ENCODE results near the gene SCUBE1. TPM values are rescaled to one million over a fixed set of nuclear protein-coding genes. Genes with fewer than 3 reads are reported as not detected.
"Not testable (repeated sequence)": the region's sequence is repeated elsewhere in the genome, so short reads cannot be mapped to it uniquely, and the experiment has no call there.

Gene SCUBE1
- total RNA-seq, 1 donor from 2014 or later: 0.14 TPM

DNA sequence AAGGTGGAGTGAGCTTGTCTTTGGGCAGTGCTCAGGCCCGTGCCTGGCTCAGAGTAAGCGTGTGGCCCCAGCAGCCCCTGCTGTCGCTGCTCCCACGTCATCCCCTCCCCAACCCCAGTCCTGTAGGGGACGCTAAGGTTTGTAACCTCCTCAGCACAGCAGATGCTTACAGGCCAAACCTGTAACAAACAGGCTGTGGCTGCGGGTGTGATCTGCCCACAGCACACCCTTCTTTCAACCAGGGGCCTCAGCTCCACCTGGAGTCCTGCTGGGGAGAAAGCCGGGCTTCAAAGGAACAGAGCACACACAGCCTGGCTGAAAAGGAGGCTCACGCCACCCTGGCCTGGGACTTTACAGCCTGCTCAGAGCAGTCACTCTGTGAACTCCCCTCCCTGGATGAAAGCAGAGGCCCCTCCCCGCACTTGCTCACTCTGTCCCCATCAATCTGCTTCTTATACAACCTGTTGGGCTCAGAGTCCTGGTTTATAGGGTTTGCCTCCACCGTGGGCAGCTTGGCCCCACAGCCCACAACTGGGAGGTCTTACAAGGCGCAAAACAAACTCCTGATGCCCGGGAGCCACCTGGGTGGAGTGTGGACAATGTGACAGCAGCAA, 54.3 kb downstream of the SCUBE1 start:
- no peak for DNase-seq
- intact Hi-C loops (cut with micrococcal nuclease): no loop called here
- H3K27ac ChIP-seq (replicated peaks): peak overlapping the region; percentile 49
- peaks cover 23% of the 10 kb centered on the region for H3K27me3 ChIP-seq (ENCODE audit: low read depth)
- no peaks in the 10 kb centered on the region for H3K36me3 ChIP-seq
- TF ChIP-seq, protein P1, sequence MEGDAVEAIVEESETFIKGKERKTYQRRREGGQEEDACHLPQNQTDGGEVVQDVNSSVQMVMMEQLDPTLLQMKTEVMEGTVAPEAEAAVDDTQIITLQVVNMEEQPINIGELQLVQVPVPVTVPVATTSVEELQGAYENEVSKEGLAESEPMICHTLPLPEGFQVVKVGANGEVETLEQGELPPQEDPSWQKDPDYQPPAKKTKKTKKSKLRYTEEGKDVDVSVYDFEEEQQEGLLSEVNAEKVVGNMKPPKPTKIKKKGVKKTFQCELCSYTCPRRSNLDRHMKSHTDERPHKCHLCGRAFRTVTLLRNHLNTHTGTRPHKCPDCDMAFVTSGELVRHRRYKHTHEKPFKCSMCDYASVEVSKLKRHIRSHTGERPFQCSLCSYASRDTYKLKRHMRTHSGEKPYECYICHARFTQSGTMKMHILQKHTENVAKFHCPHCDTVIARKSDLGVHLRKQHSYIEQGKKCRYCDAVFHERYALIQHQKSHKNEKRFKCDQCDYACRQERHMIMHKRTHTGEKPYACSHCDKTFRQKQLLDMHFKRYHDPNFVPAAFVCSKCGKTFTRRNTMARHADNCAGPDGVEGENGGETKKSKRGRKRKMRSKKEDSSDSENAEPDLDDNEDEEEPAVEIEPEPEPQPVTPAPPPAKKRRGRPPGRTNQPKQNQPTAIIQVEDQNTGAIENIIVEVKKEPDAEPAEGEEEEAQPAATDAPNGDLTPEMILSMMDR (IDR thresholded peaks at IDR 0.05; ENCODE audit: borderline replicate concordance): no peak
- H3K9me3 ChIP-seq (replicated peaks): no peaks in the 10 kb centered on the region
- H3K4me3 ChIP-seq: peak overlapping the region; percentile 46
- peaks cover 20% of the 10 kb centered on the region for H3K4me1 ChIP-seq

DNA sequence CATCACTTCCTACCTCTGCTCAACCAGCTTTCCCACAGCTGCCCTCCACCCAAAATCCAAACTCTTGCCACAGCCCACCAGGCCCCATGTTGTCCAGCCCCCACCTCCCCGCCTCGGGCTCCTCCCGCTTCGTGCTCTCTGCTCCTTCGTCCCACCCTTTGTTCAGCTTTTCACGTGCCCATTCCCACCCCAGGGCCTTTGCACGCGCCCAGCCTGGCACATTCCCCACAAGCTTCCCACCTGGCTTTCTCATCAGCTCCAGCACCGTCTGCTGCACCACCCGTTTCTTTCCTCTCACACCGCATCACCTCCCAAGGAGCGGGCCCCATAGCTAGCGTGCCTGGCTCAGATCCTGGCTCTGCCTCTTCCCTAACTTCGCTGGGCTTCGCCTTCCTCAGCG, 54.8 kb downstream of the SCUBE1 start:
- no peaks in the 10 kb centered on the region for H3K9me3 ChIP-seq (replicated peaks)
- H3K27ac ChIP-seq (replicated peaks): no peak overlapping the region
- intact Hi-C loops (cut with micrococcal nuclease): no loop called here
- TF ChIP-seq, protein P1 (IDR thresholded peaks at IDR 0.05; ENCODE audit: borderline replicate concordance): no peak
- no peak for DNase-seq
- H3K27me3 ChIP-seq (ENCODE audit: low read depth): peaks cover 26% of the 10 kb centered on the region
- no peaks in the 10 kb centered on the region for H3K36me3 ChIP-seq
- peaks cover 20% of the 10 kb centered on the region for H3K4me1 ChIP-seq
- no peak overlapping the region for H3K4me3 ChIP-seq

DNA sequence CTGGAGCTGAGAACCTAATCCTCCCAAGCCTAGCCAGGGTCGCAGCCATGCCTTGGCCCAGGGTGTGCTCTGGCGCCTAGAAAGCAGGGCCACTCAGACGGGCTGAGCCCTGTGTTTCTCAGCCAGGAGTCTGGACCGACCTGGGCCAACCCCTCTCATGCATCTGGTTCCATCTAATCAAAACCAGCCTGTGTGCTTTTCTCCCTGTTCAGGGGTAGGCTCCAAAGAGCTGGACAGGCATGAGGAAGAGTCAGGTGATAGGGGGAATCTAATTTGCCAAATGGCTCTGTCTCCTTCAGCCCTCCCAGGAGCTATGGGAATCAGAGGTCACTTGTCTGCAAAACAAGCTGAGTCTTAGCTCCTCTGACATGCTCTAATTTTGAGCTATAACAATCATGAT, 55.7 kb downstream of the SCUBE1 start:
- no peaks in the 10 kb centered on the region for H3K36me3 ChIP-seq
- DNase-seq: no peak
- peaks cover 20% of the 10 kb centered on the region for H3K4me1 ChIP-seq
- no peak overlapping the region for H3K27ac ChIP-seq (replicated peaks)
- TF ChIP-seq, protein P1 (IDR thresholded peaks at IDR 0.05; ENCODE audit: borderline replicate concordance): no peak
- no peak overlapping the region for H3K4me3 ChIP-seq
- intact Hi-C loops (cut with micrococcal nuclease): no loop called here
- no peaks in the 10 kb centered on the region for H3K9me3 ChIP-seq (replicated peaks)
- peaks cover 33% of the 10 kb centered on the region for H3K27me3 ChIP-seq (ENCODE audit: low read depth)

DNA sequence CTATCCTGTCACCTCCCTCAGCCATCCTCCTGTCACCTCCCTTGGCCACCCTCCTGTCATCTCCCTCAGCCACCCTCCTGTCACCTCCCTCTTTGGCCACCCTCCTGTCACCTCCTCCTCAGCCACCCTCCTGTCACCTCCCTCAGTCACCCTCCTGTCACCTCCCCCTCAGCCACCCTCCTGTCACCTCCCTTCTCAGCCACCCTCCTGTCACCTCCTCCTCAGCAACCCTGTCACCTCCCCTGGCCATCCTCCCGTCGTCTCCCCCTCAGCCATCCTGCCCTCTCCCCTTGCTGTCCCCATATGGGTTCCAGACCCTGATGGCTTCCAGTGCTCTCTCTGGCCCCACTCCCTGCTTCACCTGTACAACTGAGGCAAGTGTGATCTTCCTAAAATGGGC, 61.8 kb downstream of the SCUBE1 start:
- no peak overlapping the region for H3K27ac ChIP-seq (replicated peaks)
- TF ChIP-seq, protein P1 (IDR thresholded peaks at IDR 0.05; ENCODE audit: borderline replicate concordance): no peak
- no peak overlapping the region for H3K4me3 ChIP-seq
- intact Hi-C loops (cut with micrococcal nuclease): no loop called here
- no peaks in the 10 kb centered on the region for H3K36me3 ChIP-seq
- no peak for DNase-seq
- H3K9me3 ChIP-seq (replicated peaks): no peaks in the 10 kb centered on the region
- peaks cover 47% of the 10 kb centered on the region for H3K27me3 ChIP-seq (ENCODE audit: low read depth)
- no peaks in the 10 kb centered on the region for H3K4me1 ChIP-seq

DNA sequence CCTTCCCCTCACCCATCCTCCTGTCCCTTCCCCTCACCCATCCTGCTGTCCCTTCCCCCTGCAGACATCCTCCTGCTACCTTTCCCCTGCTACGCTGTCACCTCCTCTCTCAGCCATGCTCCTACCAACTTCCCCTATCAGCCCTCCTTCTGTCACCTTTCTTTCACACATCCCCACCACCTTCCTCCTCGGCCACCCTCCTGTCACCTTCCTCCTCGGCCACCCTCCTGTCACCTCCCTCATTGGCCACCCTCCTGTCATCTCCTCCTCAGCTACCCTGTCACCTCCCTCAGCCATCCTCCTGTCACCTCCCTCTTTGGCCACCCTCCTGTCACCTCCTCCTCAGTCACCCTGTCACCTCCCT, 62.7 kb downstream of the SCUBE1 start:
- DNase-seq; intact Hi-C loops (cut with micrococcal nuclease); H3K4me1 ChIP-seq; H3K36me3 ChIP-seq; H3K9me3 ChIP-seq (replicated peaks); H3K4me3 ChIP-seq; H3K27ac ChIP-seq (replicated peaks): not testable (repeated sequence)
- H3K27me3 ChIP-seq (ENCODE audit: low read depth): peaks cover 48% of the 10 kb centered on the region

DNA sequence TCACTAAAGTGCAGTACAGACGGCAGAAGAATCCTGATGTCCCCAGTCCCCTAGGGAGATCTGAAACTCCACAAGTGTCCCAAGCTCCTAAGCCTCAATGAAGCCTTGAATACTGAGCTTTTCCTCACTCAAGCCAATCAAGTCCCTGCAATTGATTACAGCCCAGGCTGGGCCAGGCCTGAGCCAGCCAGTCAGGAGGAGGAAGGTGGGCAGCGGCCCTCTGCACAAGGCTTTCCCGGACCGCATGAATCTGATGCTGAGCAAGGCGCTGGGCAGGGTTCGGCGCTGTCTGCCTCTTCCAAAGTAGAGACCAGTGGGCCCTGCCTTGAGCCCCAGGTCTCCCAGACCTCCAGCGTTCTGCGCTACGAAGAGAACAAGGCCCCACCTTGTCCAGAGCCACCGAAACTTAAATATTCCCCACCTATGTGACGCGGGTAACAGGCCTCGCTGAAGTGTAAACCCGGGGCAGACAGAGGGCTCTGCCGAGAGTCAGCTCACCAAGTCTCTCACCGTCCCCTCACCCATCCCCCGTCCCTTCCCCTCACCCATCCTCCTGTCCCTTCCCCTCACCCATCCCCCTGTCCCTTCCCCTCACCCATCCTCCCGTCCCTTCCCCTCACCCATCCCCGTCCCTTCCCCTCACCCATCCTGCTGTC, 63.2 kb downstream of the SCUBE1 start:
- DNase-seq: no peak
- intact Hi-C loops (cut with micrococcal nuclease): no loop called here
- no peak overlapping the region for H3K27ac ChIP-seq (replicated peaks)
- no peaks in the 10 kb centered on the region for H3K9me3 ChIP-seq (replicated peaks)
- peaks cover 50% of the 10 kb centered on the region for H3K27me3 ChIP-seq (ENCODE audit: low read depth)
- TF ChIP-seq, protein P1 (IDR thresholded peaks at IDR 0.05; ENCODE audit: borderline replicate concordance): no peak
- no peaks in the 10 kb centered on the region for H3K4me1 ChIP-seq
- no peaks in the 10 kb centered on the region for H3K36me3 ChIP-seq
- no peak overlapping the region for H3K4me3 ChIP-seq
